ENCODE data around the gene PACRGL. TPM values are rescaled to one million over a fixed set of nuclear protein-coding genes. Genes with fewer than 3 reads are reported as not detected.
"Not testable (repeated sequence)": the region's sequence is repeated elsewhere in the genome, so short reads cannot be mapped to it uniquely, and the experiment has no call there.

The PACRGL gene
- polyA plus RNA-seq, 2 of the 4 experiments (the other 2 are of a cell fraction) = 15.1 to 21.8 TPM

DNA sequence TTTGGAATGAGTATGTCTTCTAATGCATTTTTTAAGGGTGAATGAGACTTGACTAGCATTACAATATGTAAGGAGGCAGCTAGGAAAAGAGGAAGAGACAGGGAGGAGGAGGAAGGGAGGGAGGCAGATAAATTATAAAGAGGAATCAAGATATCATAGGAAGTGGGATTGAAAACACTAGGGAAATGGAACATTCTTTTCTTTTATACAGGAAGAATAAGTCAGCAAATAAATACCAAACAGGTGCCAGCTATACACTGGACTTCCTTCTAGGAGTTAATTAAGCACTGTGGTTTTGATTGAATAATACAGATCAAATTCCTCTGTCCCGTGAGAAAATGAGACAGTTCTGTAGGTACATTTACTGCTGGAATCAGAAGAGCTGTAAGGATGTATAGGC, 78.6 kb downstream of the PACRGL start:
- TF ChIP-seq JUN (IDR thresholded peaks at IDR 0.05) = no peak
- no peak for TF ChIP-seq EHF (CRISPR knock-in tag; IDR thresholded peaks at IDR 0.05)
- TF ChIP-seq POLR2A (IDR thresholded peaks at IDR 0.05; ENCODE audit: low read length) = no peak
- TF ChIP-seq REST (IDR thresholded peaks at IDR 0.05) = no peak
- TF ChIP-seq RNF2 (IDR thresholded peaks at IDR 0.05; ENCODE audit: borderline replicate concordance, low read depth) = no peak
- no peak for TF ChIP-seq CHD4 (IDR thresholded peaks at IDR 0.05; ENCODE audit: borderline replicate concordance)
- TF ChIP-seq RFX5 (IDR thresholded peaks at IDR 0.05) = no peak
- no peak for TF ChIP-seq E2F6 (IDR thresholded peaks at IDR 0.05; ENCODE audit: borderline replicate concordance, low read depth)
- no peak for TF ChIP-seq CBX2 (IDR thresholded peaks at IDR 0.05; ENCODE audit: borderline replicate concordance, low read depth)
- no peak for TF ChIP-seq POLR2AphosphoS2 (conservative IDR thresholded peaks at IDR 0.05; ENCODE audit: low read length)
- no peak for TF ChIP-seq GATA3 (IDR thresholded peaks at IDR 0.05; ENCODE audit: borderline replicate concordance)
- no peak for TF ChIP-seq MYC (IDR thresholded peaks at IDR 0.05; ENCODE audit: borderline replicate concordance, low read length)
- TF ChIP-seq, protein P1, sequence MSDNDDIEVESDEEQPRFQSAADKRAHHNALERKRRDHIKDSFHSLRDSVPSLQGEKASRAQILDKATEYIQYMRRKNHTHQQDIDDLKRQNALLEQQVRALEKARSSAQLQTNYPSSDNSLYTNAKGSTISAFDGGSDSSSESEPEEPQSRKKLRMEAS (IDR thresholded peaks at IDR 0.05) = no peak
- no peak for TF ChIP-seq RAD21 (conservative IDR thresholded peaks at IDR 0.05 in 1 of 2, IDR thresholded peaks at IDR 0.05 in 1 of 2)
- TF ChIP-seq, protein P2, sequence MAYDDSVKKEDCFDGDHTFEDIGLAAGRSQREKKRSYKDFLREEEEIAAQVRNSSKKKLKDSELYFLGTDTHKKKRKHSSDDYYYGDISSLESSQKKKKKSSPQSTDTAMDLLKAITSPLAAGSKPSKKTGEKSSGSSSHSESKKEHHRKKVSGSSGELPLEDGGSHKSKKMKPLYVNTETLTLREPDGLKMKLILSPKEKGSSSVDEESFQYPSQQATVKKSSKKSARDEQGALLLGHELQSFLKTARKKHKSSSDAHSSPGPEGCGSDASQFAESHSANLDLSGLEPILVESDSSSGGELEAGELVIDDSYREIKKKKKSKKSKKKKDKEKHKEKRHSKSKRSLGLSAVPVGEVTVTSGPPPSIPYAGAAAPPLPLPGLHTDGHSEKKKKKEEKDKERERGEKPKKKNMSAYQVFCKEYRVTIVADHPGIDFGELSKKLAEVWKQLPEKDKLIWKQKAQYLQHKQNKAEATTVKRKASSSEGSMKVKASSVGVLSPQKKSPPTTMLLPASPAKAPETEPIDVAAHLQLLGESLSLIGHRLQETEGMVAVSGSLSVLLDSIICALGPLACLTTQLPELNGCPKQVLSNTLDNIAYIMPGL (CRISPR knock-in tag; IDR thresholded peaks at IDR 0.05; ENCODE audit: borderline replicate concordance) = no peak
- TF ChIP-seq HDAC2 (IDR thresholded peaks at IDR 0.05) = no peak
- Histone ChIP-seq H3K27ac (no peak overlapping the region), H3K4me1 (no peaks in the 10 kb centered on the region), H3K4me2 (no peak overlapping the region), H3K4me3 (no peak overlapping the region), H3K9me3 (no peaks in the 10 kb centered on the region)
- DNase-seq (ENCODE audit: low read depth in 1 of 2, low spot score in 1 of 2) = no peak
- FAIRE-seq = no peak
- no peak for ATAC-seq
- WGBS (ENCODE audit: missing lambda C conversion rate) = 0% methylated on average over 1 of the region's 1 CpG
- POLR2A ChIA-PET = no interaction called here
- CTCF ChIA-PET = no interaction called here

DNA sequence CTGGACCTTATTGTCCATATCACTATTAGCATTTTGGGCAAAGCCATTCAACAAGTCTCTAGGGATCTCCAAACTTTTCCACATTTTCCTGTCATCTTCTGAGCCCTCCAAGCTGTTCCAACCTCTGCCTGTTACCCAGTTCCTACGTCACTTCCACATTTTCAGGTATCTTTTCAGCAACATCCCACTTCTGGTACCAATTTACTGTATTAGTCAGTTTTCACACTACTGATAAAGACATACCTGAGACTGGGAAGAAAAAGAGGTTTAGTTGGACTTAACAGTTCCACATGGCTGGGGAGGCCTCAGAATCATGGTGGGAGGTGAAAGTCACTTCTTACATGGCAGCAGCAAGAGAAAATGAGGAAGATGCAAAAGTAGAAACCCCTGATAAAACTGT, 82.9 kb downstream of the PACRGL start:
- H3K4me3 ChIP-seq; H3K4me1 ChIP-seq; H3K9me3 ChIP-seq; H3K4me2 ChIP-seq; CTCF ChIA-PET; DNase-seq (ENCODE audit: low read depth in 1 of 2, low spot score in 1 of 2); FAIRE-seq; H3K27ac ChIP-seq; POLR2A ChIA-PET; ATAC-seq: not testable (repeated sequence)
- 4% methylated on average over 1 of the region's 1 CpG for WGBS (ENCODE audit: missing lambda C conversion rate)

GRCh38 chr4:20787940-20788665, 87.8 kb downstream of the PACRGL start:
- H3K27ac ChIP-seq = no peak overlapping the region
- CTCF ChIA-PET = no interaction called here
- no peak for TF ChIP-seq POLR2A (IDR thresholded peaks at IDR 0.05; ENCODE audit: low read length)
- no peak for TF ChIP-seq USF2 (IDR thresholded peaks at IDR 0.05)
- TF ChIP-seq, protein P3, sequence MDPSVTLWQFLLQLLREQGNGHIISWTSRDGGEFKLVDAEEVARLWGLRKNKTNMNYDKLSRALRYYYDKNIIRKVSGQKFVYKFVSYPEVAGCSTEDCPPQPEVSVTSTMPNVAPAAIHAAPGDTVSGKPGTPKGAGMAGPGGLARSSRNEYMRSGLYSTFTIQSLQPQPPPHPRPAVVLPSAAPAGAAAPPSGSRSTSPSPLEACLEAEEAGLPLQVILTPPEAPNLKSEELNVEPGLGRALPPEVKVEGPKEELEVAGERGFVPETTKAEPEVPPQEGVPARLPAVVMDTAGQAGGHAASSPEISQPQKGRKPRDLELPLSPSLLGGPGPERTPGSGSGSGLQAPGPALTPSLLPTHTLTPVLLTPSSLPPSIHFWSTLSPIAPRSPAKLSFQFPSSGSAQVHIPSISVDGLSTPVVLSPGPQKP (IDR thresholded peaks at IDR 0.05; ENCODE audit: low read depth, low read length) = no peak
- TF ChIP-seq ZC3H11A (IDR thresholded peaks at IDR 0.05) = no peak
- no peak for TF ChIP-seq SMC3 (IDR thresholded peaks at IDR 0.05)
- TF ChIP-seq NR3C1 (IDR thresholded peaks at IDR 0.05) = no peak
- TF ChIP-seq TFCP2L1 (CRISPR knock-in tag; IDR thresholded peaks at IDR 0.05) = no peak
- TF ChIP-seq EP300 (IDR thresholded peaks at IDR 0.05) = no peak
- TF ChIP-seq KDM1A (IDR thresholded peaks at IDR 0.05; ENCODE audit: low read depth) = no peak
- no peak for TF ChIP-seq RCOR1 (IDR thresholded peaks at IDR 0.05; ENCODE audit: low read depth, low read length)

More at GRCh38 chr4:20787940-20788665, 87.8 kb downstream of the PACRGL start:
- H3K4me1 ChIP-seq = no peaks in the 10 kb centered on the region
- 14% methylated on average over 2 of the region's 2 CpGs for WGBS (ENCODE audit: missing lambda C conversion rate)
- FAIRE-seq = no peak
- DNase-seq (ENCODE audit: low read depth in 1 of 2, low spot score in 1 of 2) = no peak
- no peaks in the 10 kb centered on the region for H3K9me3 ChIP-seq
- POLR2A ChIA-PET = no interaction called here
- no peak overlapping the region for H3K4me3 ChIP-seq
- no peak for ATAC-seq
- no peak overlapping the region for H3K4me2 ChIP-seq

Data from A549 (cell line).